Brain microvascular endothelial cell (primary cell): ENCODE results near the gene MAST3.

ENCODE experiments used
- DNase-seq: peaks from one replicate; pipeline ENCODE4 v3.0.0-alpha.2; 2020
- H3K27ac ChIP-seq: fragments of 250-450 bp; sonication (Bioruptor Pico); 2 replicates; pipeline ENCODE4 v1.5.1; 2020; ENCODE audit warnings: mild to moderate bottlenecking, moderate library complexity
- H3K27me3 ChIP-seq: fragments of 250-450 bp; sonication (Bioruptor Pico); replicated peaks from 2 replicates; pipeline ENCODE4 v1.5.1; 2020; ENCODE audit warnings: mild to moderate bottlenecking
- H3K36me3 ChIP-seq: fragments of 250-450 bp; sonication (Bioruptor Pico); replicated peaks from 2 replicates; pipeline ENCODE4 v1.5.1; 2020; ENCODE audit warnings: mild to moderate bottlenecking
- H3K4me3 ChIP-seq: 2 replicates; pipeline ENCODE4 v1.5.1; 2011; ENCODE audit warnings: low read depth, mild to moderate bottlenecking, control low read depth, low read length, moderate library complexity
- in situ Hi-C: cut with HindIII; loops from 2 replicates; pipeline ENCODE4 v1.10.0; 2017; ENCODE audit warnings: low sequenced_read_pairs, low pct_ligation_motif_present
- TF ChIP-seq, protein P1 (sequence below): IDR thresholded peaks from 2 replicates; pipeline ENCODE4 v1.5.1; 2011; ENCODE audit warnings: low read depth, mild to moderate bottlenecking, moderate library complexity, low read length, control low read depth, inconsistent platforms; ENCODE audit errors: missing control alignments

MAST3 gene

DNA sequence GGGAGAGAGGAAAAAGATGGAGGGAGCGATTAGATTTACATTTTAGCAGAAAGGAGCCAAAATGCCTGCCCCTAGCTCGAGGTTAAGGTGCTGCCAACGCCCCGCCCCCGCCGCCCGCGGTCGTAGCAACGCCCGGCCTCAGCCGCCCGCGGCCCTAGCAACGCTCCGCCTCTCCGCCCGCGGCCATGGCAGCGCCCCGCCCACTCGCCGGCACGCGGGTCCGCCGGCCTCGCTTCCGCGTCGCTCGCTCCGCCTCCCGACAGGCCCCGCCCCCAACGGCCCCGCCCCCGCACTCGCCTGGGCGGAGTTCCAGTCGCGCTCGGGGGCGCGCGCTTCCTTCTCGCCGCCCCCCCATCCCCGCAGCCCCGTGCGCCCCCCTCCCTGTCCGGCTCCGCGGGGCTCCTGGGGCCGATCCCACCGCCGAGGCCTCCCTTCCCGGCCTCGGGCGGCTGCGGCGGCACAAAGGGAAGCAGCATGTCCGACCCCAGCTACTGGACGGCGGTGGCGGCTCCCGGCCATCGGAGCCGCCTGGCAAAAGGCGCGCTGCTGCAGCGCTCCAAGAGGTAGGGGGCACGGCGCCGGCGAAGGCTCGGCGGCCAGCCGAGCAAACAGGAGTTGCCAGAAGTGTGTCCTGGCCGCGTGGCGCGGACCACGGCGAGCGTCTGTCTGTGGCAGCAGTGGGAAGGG lies 20.3 kb downstream of the MAST3 start:
- H3K27ac ChIP-seq, result no peak overlapping the region

DNA sequence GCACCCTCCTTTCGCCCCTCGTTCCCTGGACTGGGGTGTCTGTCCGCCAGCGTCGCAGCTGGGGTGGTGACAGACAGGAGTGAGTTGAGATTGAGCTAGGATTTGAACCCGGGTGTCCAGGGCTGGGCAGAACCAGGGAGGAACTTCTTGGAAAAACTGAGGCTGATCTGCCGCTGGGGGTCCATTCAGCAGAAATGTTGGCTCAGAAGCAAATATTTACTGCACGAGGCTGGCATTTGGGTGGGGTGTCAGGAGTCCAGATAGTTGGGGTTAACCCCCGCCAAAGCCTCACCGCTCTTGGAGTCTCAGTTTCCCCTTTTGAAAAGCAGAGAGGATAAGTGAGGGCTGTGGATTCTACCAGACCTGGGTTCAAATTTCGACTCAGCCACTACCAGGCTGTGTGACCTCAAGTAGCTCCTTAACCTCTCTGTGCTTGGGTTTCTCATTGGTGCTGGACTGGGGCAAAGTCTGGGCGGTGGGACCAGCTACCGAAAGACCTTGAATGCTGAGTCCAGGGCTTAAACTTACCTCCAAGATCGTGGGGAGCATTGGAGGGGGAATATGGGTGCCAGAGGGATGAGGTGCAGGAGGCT lies 20.9 kb downstream of the MAST3 start:
- in situ Hi-C loops, result no loop called here
- Histone ChIP-seq H3K36me3 (no peaks in the 10 kb centered on the region), H3K27me3 (no peaks in the 10 kb centered on the region), H3K4me3 (peak overlapping the region; percentile 62), H3K27ac (no peak overlapping the region)
- TF ChIP-seq, protein P1, sequence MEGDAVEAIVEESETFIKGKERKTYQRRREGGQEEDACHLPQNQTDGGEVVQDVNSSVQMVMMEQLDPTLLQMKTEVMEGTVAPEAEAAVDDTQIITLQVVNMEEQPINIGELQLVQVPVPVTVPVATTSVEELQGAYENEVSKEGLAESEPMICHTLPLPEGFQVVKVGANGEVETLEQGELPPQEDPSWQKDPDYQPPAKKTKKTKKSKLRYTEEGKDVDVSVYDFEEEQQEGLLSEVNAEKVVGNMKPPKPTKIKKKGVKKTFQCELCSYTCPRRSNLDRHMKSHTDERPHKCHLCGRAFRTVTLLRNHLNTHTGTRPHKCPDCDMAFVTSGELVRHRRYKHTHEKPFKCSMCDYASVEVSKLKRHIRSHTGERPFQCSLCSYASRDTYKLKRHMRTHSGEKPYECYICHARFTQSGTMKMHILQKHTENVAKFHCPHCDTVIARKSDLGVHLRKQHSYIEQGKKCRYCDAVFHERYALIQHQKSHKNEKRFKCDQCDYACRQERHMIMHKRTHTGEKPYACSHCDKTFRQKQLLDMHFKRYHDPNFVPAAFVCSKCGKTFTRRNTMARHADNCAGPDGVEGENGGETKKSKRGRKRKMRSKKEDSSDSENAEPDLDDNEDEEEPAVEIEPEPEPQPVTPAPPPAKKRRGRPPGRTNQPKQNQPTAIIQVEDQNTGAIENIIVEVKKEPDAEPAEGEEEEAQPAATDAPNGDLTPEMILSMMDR, result peak; percentile 0
- no peak for DNase-seq

More for the DNA sequence above, 20.3 kb downstream of the MAST3 start:
- Histone ChIP-seq H3K4me3 (peak overlapping the region; percentile 62), H3K27me3 (no peaks in the 10 kb centered on the region), H3K36me3 (no peaks in the 10 kb centered on the region)
- TF ChIP-seq, protein P1, result peak; percentile 1
- in situ Hi-C loops, result no loop called here
- peak; percentile 60 for DNase-seq

DNA sequence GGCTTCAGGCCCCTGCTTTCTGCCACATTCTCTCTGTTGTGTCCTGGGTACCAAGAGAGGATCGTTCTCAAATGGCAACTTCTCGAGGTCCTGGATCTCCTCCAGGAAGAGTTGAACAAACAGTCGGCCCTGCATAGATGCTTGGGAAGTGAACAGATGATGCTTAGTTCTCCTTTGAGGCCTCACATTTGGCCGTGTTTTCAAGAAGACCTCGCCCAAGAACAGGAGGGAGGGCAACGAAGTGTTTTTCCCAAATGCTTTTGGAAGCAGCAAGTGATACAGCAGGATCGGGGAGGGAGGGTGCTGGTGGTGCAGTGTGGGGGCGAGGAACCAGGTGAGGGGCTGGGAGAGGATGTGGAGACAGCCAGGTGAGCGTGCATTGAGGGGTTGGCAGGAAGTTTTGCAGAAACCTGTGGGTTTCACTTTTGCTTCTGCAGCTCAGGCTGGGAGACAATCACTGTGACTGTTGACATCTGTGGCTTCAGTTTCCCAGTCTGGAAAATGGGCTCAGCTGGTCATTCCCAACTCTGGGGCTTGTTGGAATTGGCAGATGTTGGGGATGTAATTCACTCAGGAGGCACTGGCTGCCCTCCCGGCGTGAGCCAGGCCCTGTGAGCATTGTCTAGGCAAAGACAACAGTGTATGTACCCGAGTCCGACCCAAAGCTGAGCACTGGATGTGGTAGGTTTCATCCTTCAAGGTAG lies 21.6 kb downstream of the MAST3 start:
- TF ChIP-seq, protein P1, result no peak
- Histone ChIP-seq H3K36me3 (no peaks in the 10 kb centered on the region), H3K27ac (no peak overlapping the region), H3K4me3 (no peak overlapping the region), H3K27me3 (no peaks in the 10 kb centered on the region)
- in situ Hi-C loops, result no loop called here
- no peak for DNase-seq

DNA sequence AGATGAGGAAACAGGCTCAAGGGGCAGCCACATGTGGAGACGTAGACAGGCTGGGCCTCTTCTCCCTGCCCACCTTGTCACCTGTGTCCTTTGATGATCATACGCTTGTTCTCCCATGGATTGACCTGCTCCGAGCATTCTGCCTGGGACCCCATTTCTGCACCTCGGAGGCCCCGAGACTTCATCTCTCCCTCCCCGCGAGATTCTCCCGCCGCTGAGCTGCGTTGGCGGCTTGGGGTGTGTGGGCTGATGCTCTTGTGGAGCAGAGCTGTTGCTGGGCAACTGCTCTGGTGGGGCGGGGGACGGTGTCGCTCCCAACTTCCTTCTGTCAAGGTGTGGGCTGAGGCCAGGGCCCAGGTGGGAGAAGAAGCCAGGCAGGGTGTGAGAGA lies 22.1 kb downstream of the MAST3 start:
- TF ChIP-seq, protein P1, result no peak
- in situ Hi-C loops, result no loop called here
- Histone ChIP-seq H3K27ac (no peak overlapping the region), H3K36me3 (no peaks in the 10 kb centered on the region), H3K27me3 (no peaks in the 10 kb centered on the region), H3K4me3 (no peak overlapping the region)
- DNase-seq, result no peak

DNA sequence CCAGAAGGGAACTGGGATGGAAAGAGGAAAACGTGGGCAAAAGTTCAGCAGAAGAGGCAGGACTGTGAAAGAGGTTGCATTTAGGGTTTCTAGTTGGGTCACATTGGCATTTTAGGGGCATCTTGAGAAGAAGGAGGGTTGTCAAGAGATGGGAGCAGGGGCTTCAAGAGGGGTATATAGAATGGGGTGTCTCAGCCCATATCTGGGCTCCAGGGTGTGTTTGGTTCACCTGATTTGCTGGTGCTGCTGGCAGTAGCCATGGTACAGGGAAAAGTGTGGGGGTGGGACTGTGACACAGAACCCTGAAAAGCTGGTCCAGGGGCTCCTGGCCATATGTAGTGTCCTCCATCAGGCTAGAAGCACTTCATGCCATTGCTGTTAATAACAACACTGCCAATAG lies 22.5 kb downstream of the MAST3 start:
- no peak for DNase-seq
- no peaks in the 10 kb centered on the region for H3K36me3 ChIP-seq
- TF ChIP-seq, protein P1, result no peak
- H3K4me3 ChIP-seq, result no peak overlapping the region
- no peaks in the 10 kb centered on the region for H3K27me3 ChIP-seq
- no peak overlapping the region for H3K27ac ChIP-seq
- in situ Hi-C loops, result no loop called here
